Activated CD8-positive, alpha-beta T cell treated with anti-CD3 and anti-CD28 coated beads for 36 hours (primary cell): ENCODE measurements around the gene ALKBH1. TPM values are rescaled to one million over a fixed set of nuclear protein-coding genes. Genes with fewer than 3 reads are reported as not detected.
A peak's percentile ranks its signal among the peaks of the same experiment; 100 is the strongest.

Experiments
- ATAC-seq: fragments of 200-7000 bp; cut with Tn5 transposase; one replicate; pipeline ENCODE4 v1.10.0; 2021; ENCODE audit warnings: mild to moderate bottlenecking, moderate library complexity
- CTCF ChIA-PET: fragments of 350-600 bp; sonication (Branson Sonifier 250); formaldehyde crosslinking; loops from one replicate; lab custom pipeline; 2021; ENCODE audit warnings: antibody characterized with exemption; lab: Charles Lee
- POLR2A ChIA-PET: fragments of 350-600 bp; sonication (Branson Sonifier 250); formaldehyde crosslinking; loops from one replicate; lab custom pipeline; 2021; ENCODE audit warnings: antibody characterized with exemption; lab: Charles Lee
- DNase-seq: peaks from one replicate; pipeline ENCODE4 v3.0.0-alpha.2; 2020
- H3K27ac Mint-ChIP-seq: one replicate; pipeline ENCODE4 v1.8.0; 2021; ENCODE audit warnings: mild to moderate bottlenecking, mixed read lengths
- H3K27me3 Mint-ChIP-seq: one replicate; pipeline ENCODE4 v1.8.0; 2021; ENCODE audit warnings: mixed read lengths
- H3K36me3 Mint-ChIP-seq: one replicate; pipeline ENCODE4 v1.8.0; 2021; ENCODE audit warnings: low read depth, mixed read lengths
- H3K4me1 Mint-ChIP-seq: one replicate; pipeline ENCODE4 v1.8.0; 2021; ENCODE audit warnings: low read depth, mixed read lengths
- H3K4me3 Mint-ChIP-seq: one replicate; pipeline ENCODE4 v1.8.0; 2021; ENCODE audit warnings: mild to moderate bottlenecking, moderate library complexity, mixed read lengths
- H3K9me3 Mint-ChIP-seq: one replicate; pipeline ENCODE4 v1.8.0; 2021; ENCODE audit warnings: mixed read lengths
- CTCF ChIP-seq: fragments of 200-600 bp; IDR thresholded peaks from one replicate; pipeline ENCODE4 v1.8.0; 2022; ENCODE audit warnings: antibody characterized with exemption, mild to moderate bottlenecking
- intact Hi-C: fragments of 100-400 bp; cut with micrococcal nuclease; formaldehyde crosslinking; loops from one replicate; pipeline ENCODE4 v1.10.0; 2022
- total RNA-seq, 2 experiments: library from RNA; stranded (reverse); gene quantifications; one replicate each; pipeline ENCODE4 v1.2.3, GENCODE V29; 2021

The ALKBH1 gene
- total RNA-seq, 2 experiments from 2014 or later = 16.3 to 18.0 TPM

DNA sequence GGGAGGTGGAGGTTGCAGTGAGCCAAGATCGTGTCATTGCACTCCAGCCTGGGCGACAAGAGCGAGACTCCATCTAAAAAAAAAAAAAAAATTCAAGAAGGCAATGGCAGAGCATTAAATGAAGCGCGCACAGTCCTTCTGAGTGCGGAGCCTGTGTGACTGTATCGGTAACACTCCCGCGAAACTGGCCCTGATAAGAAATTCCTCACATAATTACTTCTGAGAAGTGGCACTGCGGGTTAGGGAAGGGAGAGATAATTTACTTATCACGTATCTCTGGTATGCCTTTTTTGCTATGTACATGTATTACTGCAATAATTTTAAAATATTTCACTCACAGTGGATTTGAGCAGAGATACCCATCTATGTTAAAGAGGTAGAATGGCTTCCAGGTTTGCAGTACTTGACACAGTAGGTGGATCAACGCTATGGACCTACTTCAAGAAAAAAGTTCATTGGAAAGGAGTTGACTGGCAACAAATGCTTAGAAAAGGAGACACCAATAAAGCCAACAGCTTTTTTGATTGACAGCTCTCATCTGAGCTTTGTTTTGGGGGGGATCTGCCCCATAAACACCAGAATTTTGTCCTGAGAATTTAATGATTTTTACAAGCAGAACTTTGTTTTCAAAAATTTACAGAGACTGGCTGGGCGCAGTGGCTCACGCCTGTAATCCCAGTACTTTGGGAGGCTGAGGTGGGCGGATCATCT, 62.1 kb downstream of the ALKBH1 start:
- intact Hi-C loops = no loop called here
- Mint-ChIP-seq H3K27me3 (no peaks in the 10 kb centered on the region), H3K4me1 (peaks cover 14% of the 10 kb centered on the region), H3K9me3 (no peaks in the 10 kb centered on the region), H3K27ac (no peak overlapping the region), H3K36me3 (no peaks in the 10 kb centered on the region), H3K4me3 (no peak overlapping the region)
- CTCF ChIA-PET = no interaction called here
- DNase-seq (no peak), ATAC-seq (no peak)
- TF ChIP-seq CTCF = no peak
- POLR2A ChIA-PET = no interaction called here

GRCh38 chr14:77642407-77642806, 65.4 kb downstream of the ALKBH1 start:
- no peak for ATAC-seq
- ChIA-PET POLR2A (interaction anchor here (0.9 kb wide), 1 partner anchor 21 kb away, joined by 3 read pairs; no protein-coding TSS in a partner anchor), CTCF (no interaction called here)
- peak overlapping the region; percentile 81 for H3K4me3 Mint-ChIP-seq
- no peak for DNase-seq
- H3K9me3 Mint-ChIP-seq = peaks cover 3% of the 10 kb centered on the region
- intact Hi-C loops = no loop called here
- H3K4me1 Mint-ChIP-seq = peaks cover 14% of the 10 kb centered on the region
- no peaks in the 10 kb centered on the region for H3K36me3 Mint-ChIP-seq
- H3K27ac Mint-ChIP-seq = peak overlapping the region; percentile 94
- no peak for TF ChIP-seq CTCF
- no peaks in the 10 kb centered on the region for H3K27me3 Mint-ChIP-seq

DNA sequence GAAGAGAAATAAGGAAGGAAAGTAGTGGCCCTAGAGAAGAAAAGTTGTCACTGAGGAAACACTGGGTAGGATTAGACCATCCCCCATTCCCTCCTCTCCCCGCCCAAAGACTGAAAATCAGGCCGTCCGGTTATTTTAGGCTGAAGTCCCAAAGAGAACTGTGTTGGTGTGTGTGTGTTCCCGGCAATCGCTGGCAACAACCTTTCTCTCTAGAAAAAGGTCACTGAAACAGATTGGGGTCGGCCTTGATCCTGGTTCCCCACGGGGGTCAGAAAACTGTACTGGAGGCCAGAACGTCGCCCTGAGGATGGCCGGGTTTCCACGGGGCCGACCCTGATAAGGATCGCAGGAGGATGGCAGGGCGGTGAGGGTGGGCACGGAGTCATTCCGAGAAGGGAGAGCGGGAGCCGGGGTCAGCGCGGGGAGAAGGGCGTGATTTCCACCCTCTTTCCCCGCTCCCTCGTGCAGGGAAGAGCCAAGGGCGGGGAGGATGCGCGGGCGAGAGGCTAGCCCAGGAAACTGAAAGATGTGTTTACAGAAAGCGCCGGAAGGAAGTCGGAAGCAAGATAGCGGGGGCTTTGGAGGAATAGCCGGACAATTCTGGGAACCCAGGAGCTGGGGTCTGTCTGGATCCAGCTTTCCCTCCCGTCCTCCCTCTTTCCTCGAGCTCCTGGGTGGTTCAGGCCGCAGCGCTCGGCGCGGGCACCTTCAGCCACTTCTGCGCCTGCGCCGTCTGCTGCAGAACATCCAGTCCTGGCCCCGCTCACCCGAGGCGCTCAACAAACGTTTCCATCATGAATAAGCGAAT, 66.1 kb downstream of the ALKBH1 start:
- H3K4me3 Mint-ChIP-seq = peak overlapping the region; percentile 81
- POLR2A ChIA-PET = interaction anchor here (0.9 kb wide), 1 partner anchor 22 kb away, joined by 3 read pairs; no protein-coding TSS in a partner anchor

GRCh38 chr14:77640756-77641533, 66.9 kb downstream of the ALKBH1 start:
- Mint-ChIP-seq H3K27ac (peak overlapping the region; percentile 94), H3K27me3 (no peaks in the 10 kb centered on the region), H3K4me3 (peak overlapping the region; percentile 81), H3K4me1 (peaks cover 17% of the 10 kb centered on the region), H3K9me3 (peaks cover 3% of the 10 kb centered on the region), H3K36me3 (no peaks in the 10 kb centered on the region)
- no peak for TF ChIP-seq CTCF
- ChIA-PET CTCF (no interaction called here), POLR2A (no interaction called here)
- ATAC-seq (no peak), DNase-seq (no peak)
- intact Hi-C loops = no loop called here

More for the DNA sequence above, 66.1 kb downstream of the ALKBH1 start:
- DNase-seq (peak; percentile 81), ATAC-seq (peak; percentile 93)
- CTCF ChIA-PET = no interaction called here
- no peak for TF ChIP-seq CTCF
- Mint-ChIP-seq H3K27me3 (no peaks in the 10 kb centered on the region), H3K4me1 (peaks cover 17% of the 10 kb centered on the region), H3K9me3 (peaks cover 3% of the 10 kb centered on the region), H3K27ac (peak overlapping the region; percentile 94), H3K36me3 (no peaks in the 10 kb centered on the region)
- intact Hi-C loops = no loop called here
